Activated CD4-positive, alpha-beta T cell treated with anti-CD3 and anti-CD28 coated beads for 4 hours (primary cell): ENCODE measurements around the gene CPNE4.
"Not testable (repeated sequence)": the region's sequence is repeated elsewhere in the genome, so short reads cannot be mapped to it uniquely, and the experiment has no call there.

Experiments
- DNase-seq, 2 donors: peaks; one replicate each; pipeline ENCODE4 v3.0.0-alpha.2; 2020

Gene CPNE4

GRCh38 chr3:132034486-132035464 lies at the start of gene CPNE4:
CPNE4 (minus strand) TSS chr3:132035014.
- peak; percentile 16 to 36 for DNase-seq

GRCh38 chr3:132083583-132084279 lies 48.9 kb upstream of the CPNE4 start:
- DNase-seq, result no peak

- DNase-seq, result no peak
Observed at GRCh38 chr3:132083159-132083558, 48.3 kb upstream of the CPNE4 start.

- no peak for DNase-seq
Observed at GRCh38 chr3:132079147-132079546, 44.3 kb upstream of the CPNE4 start.

- no peak for DNase-seq
Observed at GRCh38 chr3:132073771-132074170, 39.0 kb upstream of the CPNE4 start.

- DNase-seq, result no peak
Observed at GRCh38 chr3:132071043-132071442, 36.2 kb upstream of the CPNE4 start.

- no peak for DNase-seq
Observed at GRCh38 chr3:132064114-132064513, 29.3 kb upstream of the CPNE4 start.

- DNase-seq, result no peak
Observed at GRCh38 chr3:132062535-132062934, 27.7 kb upstream of the CPNE4 start.

GRCh38 chr3:132055872-132056271 lies 21.1 kb upstream of the CPNE4 start:
- no peak for DNase-seq

GRCh38 chr3:132047209-132047608 lies 12.4 kb upstream of the CPNE4 start:
- DNase-seq, result no peak

GRCh38 chr3:132044874-132045273 lies 10.1 kb upstream of the CPNE4 start:
- not testable (repeated sequence) for DNase-seq

GRCh38 chr3:132042681-132043080 lies 7.9 kb upstream of the CPNE4 start:
- DNase-seq, result no peak

- no peak for DNase-seq
Observed at GRCh38 chr3:132038198-132038825, 3.5 kb upstream of the CPNE4 start.

- no peak for DNase-seq
Observed at GRCh38 chr3:132037581-132037980, 2.8 kb upstream of the CPNE4 start.

GRCh38 chr3:132037056-132037455 lies 2.2 kb upstream of the CPNE4 start:
- DNase-seq, result no peak

- DNase-seq, result no peak
Observed at GRCh38 chr3:132034097-132034485, 723 bp downstream of the CPNE4 start.

- DNase-seq, result no peak
Observed at GRCh38 chr3:132033471-132033870, 1.3 kb downstream of the CPNE4 start.

GRCh38 chr3:132032959-132033358 lies 1.9 kb downstream of the CPNE4 start:
- no peak for DNase-seq

- peak; percentile 26 to 46 for DNase-seq
Observed at GRCh38 chr3:132029182-132029902, 5.5 kb downstream of the CPNE4 start.

GRCh38 chr3:132022914-132023313 lies 11.9 kb downstream of the CPNE4 start:
- DNase-seq, result no peak

GRCh38 chr3:132020058-132020457 lies 14.8 kb downstream of the CPNE4 start:
- no peak for DNase-seq

- DNase-seq, result no peak
Observed at GRCh38 chr3:132017137-132017536, 17.7 kb downstream of the CPNE4 start.
